Measurements from ENCODE around the gene PLEK.

Gene PLEK

DNA sequence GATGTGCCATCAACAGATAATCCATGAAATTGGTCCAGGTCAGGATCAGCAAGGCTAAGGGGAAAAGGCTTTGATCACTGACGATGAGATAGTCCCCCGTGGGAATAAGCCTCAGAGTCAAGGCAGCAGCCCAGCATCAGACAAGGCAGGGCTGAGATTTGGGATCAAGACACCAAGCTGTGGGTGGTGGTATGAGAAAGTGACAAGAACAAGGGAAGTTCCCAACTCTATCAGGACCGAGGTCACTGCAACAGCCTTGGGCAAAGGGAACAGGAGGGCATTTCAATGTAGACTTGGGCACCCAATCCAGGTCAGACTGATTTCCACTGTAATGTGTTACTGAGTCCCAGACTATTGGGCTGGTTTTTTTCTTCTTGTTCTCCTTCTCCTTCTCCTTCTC, 18.7 kb downstream of the PLEK start:
- TF ChIP-seq, protein P1, sequence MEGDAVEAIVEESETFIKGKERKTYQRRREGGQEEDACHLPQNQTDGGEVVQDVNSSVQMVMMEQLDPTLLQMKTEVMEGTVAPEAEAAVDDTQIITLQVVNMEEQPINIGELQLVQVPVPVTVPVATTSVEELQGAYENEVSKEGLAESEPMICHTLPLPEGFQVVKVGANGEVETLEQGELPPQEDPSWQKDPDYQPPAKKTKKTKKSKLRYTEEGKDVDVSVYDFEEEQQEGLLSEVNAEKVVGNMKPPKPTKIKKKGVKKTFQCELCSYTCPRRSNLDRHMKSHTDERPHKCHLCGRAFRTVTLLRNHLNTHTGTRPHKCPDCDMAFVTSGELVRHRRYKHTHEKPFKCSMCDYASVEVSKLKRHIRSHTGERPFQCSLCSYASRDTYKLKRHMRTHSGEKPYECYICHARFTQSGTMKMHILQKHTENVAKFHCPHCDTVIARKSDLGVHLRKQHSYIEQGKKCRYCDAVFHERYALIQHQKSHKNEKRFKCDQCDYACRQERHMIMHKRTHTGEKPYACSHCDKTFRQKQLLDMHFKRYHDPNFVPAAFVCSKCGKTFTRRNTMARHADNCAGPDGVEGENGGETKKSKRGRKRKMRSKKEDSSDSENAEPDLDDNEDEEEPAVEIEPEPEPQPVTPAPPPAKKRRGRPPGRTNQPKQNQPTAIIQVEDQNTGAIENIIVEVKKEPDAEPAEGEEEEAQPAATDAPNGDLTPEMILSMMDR (IDR thresholded peaks at IDR 0.05): no peak

DNA sequence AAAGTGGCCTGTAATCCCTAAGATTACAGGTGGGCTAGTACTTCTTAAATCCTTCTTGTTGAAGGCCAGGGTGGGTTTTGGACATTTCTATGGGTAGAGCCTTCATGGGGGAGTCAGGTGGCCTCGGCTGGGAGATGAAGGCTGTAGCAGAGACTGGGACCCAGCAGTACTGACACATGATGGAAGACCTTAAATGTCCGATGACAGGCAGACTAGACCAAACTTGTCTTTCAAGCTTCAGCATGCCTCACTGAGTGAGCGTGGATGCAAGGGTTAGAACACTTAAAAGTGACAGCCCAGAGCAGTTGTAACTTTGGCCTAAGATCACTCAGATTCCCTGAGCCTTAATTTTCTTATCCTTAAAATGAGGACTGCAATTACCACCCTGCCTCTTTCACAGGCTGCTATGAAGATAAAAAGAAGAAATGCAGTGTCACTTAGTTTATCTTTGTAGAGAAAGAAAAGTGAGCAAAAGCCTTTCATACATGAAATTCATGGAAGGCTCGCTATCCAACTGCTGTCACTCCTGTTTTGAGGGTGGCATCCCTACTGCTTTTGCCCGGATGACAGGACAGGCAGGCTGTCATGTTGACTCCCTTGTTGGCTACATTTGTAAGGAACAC, 19.5 kb downstream of the PLEK start:
- TF ChIP-seq, protein P1 (IDR thresholded peaks at IDR 0.05): no peak

DNA sequence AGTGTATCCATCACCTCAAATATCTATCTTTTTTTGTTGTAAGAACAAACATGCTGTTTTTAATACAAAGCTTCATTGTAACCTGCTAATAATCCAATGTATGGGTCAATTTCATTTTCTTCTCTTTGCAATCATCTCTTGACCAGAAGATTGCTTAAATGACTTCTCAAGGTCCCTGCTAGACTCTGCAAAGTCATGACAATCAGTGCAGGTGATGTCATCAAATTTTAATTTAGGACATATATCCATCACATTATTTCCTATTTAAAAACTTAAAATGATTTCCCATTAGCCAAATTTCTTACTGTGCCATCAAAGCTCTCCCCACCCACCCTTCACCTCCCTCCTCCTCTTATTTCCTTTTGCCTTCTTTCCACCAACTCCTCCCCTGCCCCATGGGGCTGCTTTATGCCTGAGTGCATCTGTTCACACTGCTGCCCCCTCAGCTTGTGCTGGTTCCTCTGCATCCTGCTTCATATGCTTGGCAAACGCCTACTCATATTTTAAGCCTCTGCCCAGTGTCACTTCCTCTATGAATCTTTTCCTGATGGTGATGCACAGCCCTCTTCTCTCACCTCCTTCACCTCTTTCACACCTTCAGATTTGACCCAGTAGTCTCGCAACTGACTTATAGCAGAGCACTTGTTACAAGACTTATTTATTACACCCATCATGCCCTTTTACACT, 20.3 kb downstream of the PLEK start:
- TF ChIP-seq, protein P1 (IDR thresholded peaks at IDR 0.05): no peak

DNA sequence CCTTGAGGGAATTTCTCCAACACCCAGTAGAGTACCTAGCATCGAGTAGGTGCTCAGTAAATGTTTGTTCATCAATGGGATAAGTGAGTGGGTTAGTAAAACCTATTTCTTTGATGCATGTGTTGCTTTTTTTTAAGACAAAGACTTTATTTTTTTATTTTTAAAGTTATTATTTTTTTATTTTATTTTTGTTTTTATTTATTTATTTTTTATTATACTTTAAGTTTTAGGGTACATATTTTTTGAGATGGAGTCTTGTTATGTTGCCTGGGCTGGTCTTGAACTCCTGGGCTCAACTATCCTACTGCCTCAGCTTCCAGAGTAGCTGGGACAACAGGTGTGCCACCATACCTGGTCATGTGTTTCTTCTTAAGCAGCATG, 20.8 kb downstream of the PLEK start:
- TF ChIP-seq, protein P1 (IDR thresholded peaks at IDR 0.05): no peak

DNA sequence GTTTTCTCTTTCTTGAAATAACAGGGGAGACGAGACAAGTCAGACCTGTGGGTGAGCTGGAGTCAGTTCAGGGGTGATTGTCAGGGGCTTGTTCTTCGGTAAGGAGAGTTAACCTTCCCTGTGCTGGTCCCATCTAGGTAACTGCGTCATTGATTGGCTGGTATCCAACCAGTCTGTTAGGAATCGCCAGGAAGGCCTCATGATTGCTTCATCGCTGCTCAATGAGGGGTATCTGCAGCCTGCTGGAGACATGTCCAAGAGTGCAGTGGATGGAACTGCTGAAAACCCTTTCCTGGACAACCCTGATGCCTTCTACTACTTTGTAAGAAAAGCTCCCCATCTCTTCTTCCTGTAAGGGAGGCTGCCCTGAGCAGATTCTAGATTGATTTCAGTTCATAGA, 21.3 kb downstream of the PLEK start:
- TF ChIP-seq, protein P1 (IDR thresholded peaks at IDR 0.05): no peak

DNA sequence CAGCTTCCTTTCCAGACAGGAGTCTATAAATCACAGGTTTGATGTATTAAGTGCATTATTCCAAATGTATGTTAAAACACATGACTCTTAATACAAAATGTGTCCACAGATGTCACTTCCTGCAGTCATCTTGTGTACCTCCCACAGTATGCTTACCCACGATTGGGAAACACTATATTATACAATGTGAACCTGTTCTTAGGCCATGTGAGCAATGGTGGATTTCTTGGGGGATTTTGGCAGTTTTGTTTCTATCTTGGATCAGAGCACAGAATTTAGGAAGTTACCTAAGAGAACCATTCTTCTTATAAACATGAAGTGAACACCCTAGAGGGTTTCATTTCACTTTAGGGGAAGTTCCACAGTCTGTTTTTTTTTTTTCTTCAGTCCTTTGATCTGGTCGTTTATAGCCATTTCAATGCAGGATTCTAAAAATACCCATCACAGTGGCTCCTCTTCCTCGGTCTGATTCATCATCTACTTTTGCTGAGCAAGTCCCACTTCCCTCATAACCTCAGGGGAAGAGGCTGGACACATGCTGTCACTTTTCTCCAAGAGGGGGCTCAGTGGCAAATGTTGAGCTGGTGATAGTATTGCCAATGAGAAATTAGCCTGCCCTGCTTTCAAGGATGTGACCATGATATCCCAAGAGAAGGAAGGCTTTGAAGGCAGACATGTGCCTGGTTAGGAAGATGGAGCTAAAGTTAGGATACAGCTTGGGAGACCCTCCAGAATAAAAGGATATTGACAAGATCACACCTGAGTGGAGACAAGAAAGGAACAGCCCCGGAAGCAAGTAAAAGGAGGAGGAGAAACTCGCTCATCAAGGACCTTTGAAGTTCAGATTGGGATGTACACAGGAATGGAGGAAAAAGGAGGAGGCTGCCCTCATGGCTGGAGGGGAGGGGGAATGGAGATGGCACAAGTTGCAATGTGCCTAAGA, 22.6 kb downstream of the PLEK start:
- TF ChIP-seq, protein P1 (IDR thresholded peaks at IDR 0.05): no peak

DNA sequence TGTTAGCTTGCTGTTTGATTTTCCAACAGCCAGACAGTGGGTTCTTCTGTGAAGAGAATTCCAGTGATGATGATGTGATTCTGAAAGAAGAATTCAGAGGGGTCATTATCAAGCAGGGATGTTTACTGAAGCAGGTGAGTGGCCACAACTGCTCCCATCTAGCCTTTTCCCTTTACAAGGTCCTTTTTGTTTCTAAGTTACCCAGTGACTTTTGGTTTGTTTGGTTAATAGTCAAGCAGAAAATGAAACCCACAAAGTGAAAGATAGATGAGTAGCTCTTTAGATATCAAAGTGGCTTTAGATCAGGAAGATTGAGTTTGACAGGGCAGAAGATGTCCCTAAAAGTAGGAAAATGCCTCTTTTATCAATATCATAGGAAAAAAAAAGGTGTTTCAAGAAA, 23.3 kb downstream of the PLEK start:
- TF ChIP-seq, protein P1 (IDR thresholded peaks at IDR 0.05): no peak

All from LNCAP (cell line).